Ectodermal cell (in vitro differentiated cells): Measurements from ENCODE around the gene EVI5.
"Not testable (repeated sequence)": the region's sequence is repeated elsewhere in the genome, so short reads cannot be mapped to it uniquely, and the experiment has no call there.

Experiments used
- H3K27ac ChIP-seq: 2 replicates; pipeline ENCODE4 v1.7.0; 2013; ENCODE audit warnings: mild to moderate bottlenecking, low read depth, low read length; ENCODE audit not compliant: insufficient read depth, poor library complexity, severe bottlenecking
- H3K27me3 ChIP-seq: 2 replicates; pipeline ENCODE4 v1.7.0; 2013; ENCODE audit warnings: mild to moderate bottlenecking, low read length; ENCODE audit not compliant: insufficient read depth, control insufficient read depth, poor library complexity, severe bottlenecking
- H3K36me3 ChIP-seq: one replicate; pipeline ENCODE4 v1.7.0; 2013; ENCODE audit warnings: low read length; ENCODE audit not compliant: control insufficient read depth, insufficient read depth
- H3K4me1 ChIP-seq: one replicate; pipeline ENCODE4 v1.7.0; 2013; ENCODE audit warnings: low read length; ENCODE audit not compliant: control insufficient read depth, insufficient read depth
- H3K4me3 ChIP-seq: 2 replicates; pipeline ENCODE4 v1.7.0; 2013; ENCODE audit warnings: low read depth, low read length, control low read depth; ENCODE audit not compliant: insufficient read depth
- H3K9me3 ChIP-seq: 2 replicates; pipeline ENCODE4 v1.7.0; 2013; ENCODE audit warnings: mild to moderate bottlenecking, low read length, moderate library complexity; ENCODE audit not compliant: control insufficient read depth
- WGBS, 2 experiments: methylation state at CpG; one replicate each; pipeline ENCODE4 v1.1.7; 2013; ENCODE audit warnings: missing lambda C conversion rate in 2 of 2; 5-methylcytosine and 5-hydroxymethylcytosine counted together

Gene EVI5

GRCh38 chr1:92536211-92536979 is 248.5 kb downstream of the EVI5 start:
- Histone ChIP-seq H3K36me3 (no peaks in the 10 kb centered on the region), H3K4me3 (no peak overlapping the region), H3K9me3 (no peaks in the 10 kb centered on the region), H3K27me3 (no peaks in the 10 kb centered on the region), H3K27ac (no peak overlapping the region), H3K4me1 (no peaks in the 10 kb centered on the region)
- 90 to 93% methylated on average over 2 of the region's 5 CpGs for WGBS, 2 experiments

DNA sequence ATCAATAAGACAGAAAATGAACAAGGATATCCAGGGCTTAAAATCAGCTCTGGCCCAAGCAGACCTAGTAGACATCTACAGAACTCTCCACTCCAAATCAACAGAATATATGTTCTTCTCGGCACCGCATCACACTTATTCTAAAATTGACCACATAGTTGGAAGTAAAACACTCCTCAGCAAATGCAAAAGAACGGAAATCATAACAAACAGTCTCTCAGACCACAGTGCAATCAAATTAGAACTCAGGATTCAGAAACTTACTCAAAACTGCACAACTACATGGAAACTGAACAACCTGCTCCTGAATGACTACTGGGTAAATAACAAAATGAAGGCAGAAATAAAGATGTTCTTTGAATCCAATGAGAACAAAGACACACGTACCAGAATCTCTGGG is 252.5 kb downstream of the EVI5 start:
- not testable (repeated sequence) for H3K4me1 ChIP-seq, H3K36me3 ChIP-seq
- WGBS, 2 experiments, result 89 to 95% methylated on average over 4 of the region's 4 CpGs

DNA sequence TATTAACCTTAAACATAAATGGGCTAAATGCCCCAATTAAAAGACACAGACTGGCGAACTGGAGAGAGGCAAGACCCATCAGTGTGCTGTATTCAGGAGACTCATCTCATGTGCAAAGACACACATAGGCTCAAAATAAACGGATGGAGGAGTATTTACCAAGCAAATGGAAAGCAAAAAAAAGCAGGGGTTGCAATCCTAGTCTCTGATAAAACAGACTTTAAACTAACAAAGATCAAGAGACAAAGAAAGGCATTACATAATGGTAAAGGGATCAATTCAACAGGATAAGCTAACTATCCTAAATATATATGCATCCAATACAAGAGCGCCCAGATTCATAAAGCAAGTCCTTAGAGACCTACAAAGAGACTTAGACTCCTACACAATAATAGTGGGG is 253.0 kb downstream of the EVI5 start:
- not testable (repeated sequence) for H3K4me1 ChIP-seq, H3K4me3 ChIP-seq

More for the DNA sequence above, 252.5 kb downstream of the EVI5 start:
- H3K9me3 ChIP-seq, H3K4me3 ChIP-seq, H3K27me3 ChIP-seq, H3K27ac ChIP-seq: not testable (repeated sequence)

GRCh38 chr1:92527670-92528069 is 257.2 kb downstream of the EVI5 start:
- H3K27me3 ChIP-seq, result no peaks in the 10 kb centered on the region
- no peaks in the 10 kb centered on the region for H3K9me3 ChIP-seq
- no peak overlapping the region for H3K4me3 ChIP-seq
- H3K27ac ChIP-seq, result no peak overlapping the region
- H3K4me1 ChIP-seq, result no peaks in the 10 kb centered on the region
- H3K36me3 ChIP-seq, result no peaks in the 10 kb centered on the region
- WGBS, 2 experiments, result 100% methylated on average over 2 of the region's 2 CpGs; no CpG with 5 or more reads in 1 of the 2 experiments

More for the DNA sequence above, 253.0 kb downstream of the EVI5 start:
- 83 to 93% methylated on average over 2 to 3 of the region's 3 CpGs for WGBS, 2 experiments
- H3K27me3 ChIP-seq, H3K9me3 ChIP-seq, H3K27ac ChIP-seq, H3K36me3 ChIP-seq: not testable (repeated sequence)

DNA sequence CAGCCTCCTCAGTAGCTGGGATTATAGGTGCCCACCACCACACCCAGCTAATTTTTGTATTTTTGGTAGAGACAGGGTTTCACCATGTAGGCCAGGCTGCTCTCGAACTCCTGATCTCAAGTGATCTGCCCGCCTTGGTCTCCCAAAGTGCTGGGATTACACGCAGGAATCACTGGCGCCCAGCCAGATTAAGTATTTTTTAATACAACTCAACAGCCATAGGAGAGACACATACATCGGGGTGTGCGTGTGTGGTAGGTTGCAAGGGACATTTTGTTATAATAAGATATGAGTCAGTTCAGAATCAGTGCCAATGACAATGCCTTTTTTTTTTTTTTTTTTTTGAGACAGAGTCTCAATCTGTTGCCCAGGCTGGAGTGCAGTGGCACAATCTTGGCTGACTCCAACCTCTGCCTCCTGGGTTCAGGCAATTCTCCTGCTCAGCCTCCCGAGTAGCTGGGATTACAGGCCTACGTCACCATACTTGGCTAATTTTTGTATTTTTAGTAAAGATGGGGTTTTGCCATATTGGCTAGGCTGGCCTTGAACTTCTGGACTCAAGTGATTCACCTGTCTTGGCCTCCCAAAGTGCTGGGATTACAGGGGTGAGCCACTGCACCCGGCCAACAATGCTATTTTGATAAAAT is 259.8 kb downstream of the EVI5 start:
- H3K4me3 ChIP-seq, H3K9me3 ChIP-seq, H3K4me1 ChIP-seq, H3K36me3 ChIP-seq, H3K27ac ChIP-seq, H3K27me3 ChIP-seq: not testable (repeated sequence)
- 91 to 93% methylated on average over 9 of the region's 9 CpGs for WGBS, 2 experiments

DNA sequence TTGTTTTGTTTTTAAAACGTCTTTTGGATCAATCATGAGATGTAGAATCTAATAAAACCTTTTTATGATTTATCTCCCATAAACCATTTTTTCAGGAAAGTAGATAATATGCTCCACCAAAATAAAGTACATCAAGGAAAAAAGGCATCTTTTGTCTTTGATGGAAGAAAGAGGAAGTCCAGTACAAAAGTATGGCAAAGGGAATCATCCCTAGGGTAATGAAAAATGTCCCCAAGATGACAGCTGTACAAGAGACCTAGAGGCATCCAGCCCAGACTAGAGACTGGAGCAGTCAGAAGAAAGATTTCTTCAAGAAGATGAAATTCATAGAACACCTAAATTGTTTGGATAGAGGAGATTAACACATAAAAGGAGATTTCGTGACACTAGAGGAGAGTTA is 265.9 kb downstream of the EVI5 start:
- Histone ChIP-seq H3K4me1 (no peaks in the 10 kb centered on the region), H3K27me3 (no peaks in the 10 kb centered on the region), H3K27ac (no peak overlapping the region), H3K9me3 (no peaks in the 10 kb centered on the region), H3K36me3 (no peaks in the 10 kb centered on the region), H3K4me3 (no peak overlapping the region)
- WGBS, 2 experiments, result 100% methylated on average over 1 of the region's 2 CpGs; no CpG with 5 or more reads in 1 of the 2 experiments

GRCh38 chr1:92516574-92516973 is 268.3 kb downstream of the EVI5 start:
- no peaks in the 10 kb centered on the region for H3K4me1 ChIP-seq
- H3K36me3 ChIP-seq, result no peaks in the 10 kb centered on the region
- H3K27ac ChIP-seq, result no peak overlapping the region
- H3K4me3 ChIP-seq, result no peak overlapping the region
- 79 to 88% methylated on average over 1 of the region's 1 CpG for WGBS, 2 experiments
- H3K27me3 ChIP-seq, result no peaks in the 10 kb centered on the region
- H3K9me3 ChIP-seq, result no peaks in the 10 kb centered on the region

GRCh38 chr1:92515796-92516201 is 269.1 kb downstream of the EVI5 start:
- H3K27me3 ChIP-seq, result no peaks in the 10 kb centered on the region
- H3K36me3 ChIP-seq, result no peaks in the 10 kb centered on the region
- no peak overlapping the region for H3K4me3 ChIP-seq
- WGBS, 2 experiments, result 94 to 96% methylated on average over 3 of the region's 3 CpGs
- H3K9me3 ChIP-seq, result no peaks in the 10 kb centered on the region
- H3K4me1 ChIP-seq, result no peaks in the 10 kb centered on the region
- H3K27ac ChIP-seq, result no peak overlapping the region

DNA sequence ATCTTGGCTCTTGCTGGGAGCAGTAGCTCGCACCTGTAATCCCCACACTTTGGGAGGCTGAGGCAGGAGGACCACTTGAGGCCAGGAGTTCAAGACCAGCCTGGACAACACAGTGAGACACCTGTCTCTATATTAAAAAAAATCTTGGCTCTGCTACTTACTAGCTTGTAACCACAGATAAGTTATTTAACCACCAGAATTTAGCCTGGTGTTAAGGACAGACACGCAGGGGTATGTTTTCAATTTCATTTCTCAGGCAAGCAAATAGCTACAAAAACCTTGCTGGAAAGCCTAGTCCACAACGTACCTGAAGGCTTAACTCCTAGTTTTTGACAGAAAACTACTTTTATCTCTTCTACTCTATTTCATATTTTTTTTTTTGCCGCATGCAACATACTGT is 273.4 kb downstream of the EVI5 start:
- Histone ChIP-seq H3K4me1 (no peaks in the 10 kb centered on the region), H3K4me3 (no peak overlapping the region), H3K27ac (no peak overlapping the region), H3K9me3 (no peaks in the 10 kb centered on the region), H3K27me3 (no peaks in the 10 kb centered on the region), H3K36me3 (no peaks in the 10 kb centered on the region)
- 88 to 93% methylated on average over 4 of the region's 4 CpGs for WGBS, 2 experiments

DNA sequence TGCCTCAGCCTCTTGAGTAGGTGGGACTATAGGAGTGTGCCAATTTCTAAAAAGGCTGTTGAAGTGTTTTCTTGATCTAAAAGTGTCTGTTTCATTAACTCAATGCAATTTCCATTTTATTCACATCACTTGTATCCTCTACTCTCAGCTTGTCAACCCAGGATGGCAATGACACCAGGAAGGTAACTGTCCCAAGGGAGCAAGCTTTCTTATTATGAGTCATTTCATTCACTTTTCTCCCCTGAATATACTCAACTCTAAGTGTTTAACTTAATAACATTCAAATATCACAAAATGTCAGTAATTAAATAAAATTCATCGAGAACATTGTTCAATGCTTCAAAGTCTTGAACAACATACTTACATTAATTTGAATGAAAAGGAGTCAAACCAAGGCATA is 275.3 kb downstream of the EVI5 start:
- Histone ChIP-seq H3K9me3 (no peaks in the 10 kb centered on the region), H3K4me3 (no peak overlapping the region), H3K4me1 (no peaks in the 10 kb centered on the region), H3K36me3 (no peaks in the 10 kb centered on the region), H3K27ac (no peak overlapping the region), H3K27me3 (no peaks in the 10 kb centered on the region)
- 100% methylated on average over 1 of the region's 1 CpG; no CpG with 5 or more reads in 1 of the 2 experiments for WGBS, 2 experiments
